GM19193 (cell line): ENCODE measurements around the gene CX3CL1.
A peak's percentile ranks its signal among the peaks of the same experiment; 100 is the strongest.

Experiments used
- POLR2A ChIP-seq: IDR thresholded peaks from 4 replicates; pipeline ENCODE4 v1.6.1; 2011; ENCODE audit not compliant: insufficient read depth, insufficient read length; ENCODE audit errors: extremely low read depth

Gene CX3CL1

DNA sequence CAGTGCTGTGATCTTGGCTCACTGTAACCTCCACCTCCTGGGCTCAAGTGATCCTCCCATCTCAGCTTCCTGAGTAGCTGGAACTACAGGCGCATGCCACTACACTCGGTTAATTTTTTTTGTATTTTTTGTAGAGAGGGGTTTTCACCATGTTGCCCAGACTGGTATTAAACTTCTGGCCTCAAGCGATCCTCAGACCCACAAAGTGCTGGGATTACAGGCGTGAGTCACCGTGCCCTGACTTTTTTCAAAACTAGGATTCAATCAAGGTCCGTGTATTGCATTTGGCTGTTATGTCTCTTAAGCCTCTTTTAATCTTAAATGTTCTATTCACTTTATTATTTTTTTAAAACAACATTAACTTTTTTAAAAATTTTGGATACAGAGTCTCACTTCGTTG is 18.0 kb upstream of the CX3CL1 start:
- TF ChIP-seq POLR2A = no peak

DNA sequence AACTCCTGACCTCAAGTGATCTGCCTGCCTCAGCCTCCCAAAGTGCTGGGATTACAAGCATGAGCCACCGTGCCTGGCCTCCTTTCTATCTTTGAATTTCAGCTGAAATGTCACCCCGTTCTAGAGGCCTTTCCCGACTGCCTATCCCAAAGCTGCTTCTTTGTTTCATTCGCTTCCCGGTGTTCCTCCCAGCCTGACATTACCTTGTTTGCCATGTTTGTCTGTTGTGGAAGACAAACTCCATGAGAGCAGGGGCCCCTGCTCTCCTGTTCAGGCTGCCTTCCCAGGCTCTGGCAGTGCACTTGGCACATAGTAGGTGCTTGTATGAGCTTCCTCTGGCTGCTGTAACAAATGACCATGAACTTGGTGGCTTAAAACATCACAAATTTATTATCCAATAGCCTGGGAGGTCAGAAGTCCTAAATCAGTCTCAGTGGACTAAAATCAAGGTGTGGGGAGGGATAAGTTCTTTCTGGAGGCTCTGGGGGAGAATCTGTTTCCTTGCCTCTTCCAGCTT is 16.3 kb upstream of the CX3CL1 start:
- no peak for TF ChIP-seq POLR2A

DNA sequence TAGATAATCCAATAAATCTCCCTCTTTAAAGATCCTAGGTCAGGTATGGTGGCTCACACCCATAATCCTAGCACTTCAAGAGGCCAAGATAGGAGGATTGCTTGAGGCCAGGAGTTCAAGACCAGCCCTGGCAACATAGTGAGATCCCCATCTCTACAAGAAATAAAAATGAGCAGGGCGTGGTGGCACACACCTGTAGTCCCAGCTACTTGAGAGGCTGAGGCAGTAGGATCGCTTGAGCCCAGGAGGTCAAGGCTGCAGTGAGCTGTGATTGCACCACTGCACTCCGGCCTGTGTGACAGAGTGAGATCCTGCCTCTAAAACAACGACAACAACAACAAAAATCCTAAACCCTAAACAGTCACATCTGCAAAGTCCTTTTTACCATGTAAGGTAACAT is 15.7 kb upstream of the CX3CL1 start:
- TF ChIP-seq POLR2A = no peak

DNA sequence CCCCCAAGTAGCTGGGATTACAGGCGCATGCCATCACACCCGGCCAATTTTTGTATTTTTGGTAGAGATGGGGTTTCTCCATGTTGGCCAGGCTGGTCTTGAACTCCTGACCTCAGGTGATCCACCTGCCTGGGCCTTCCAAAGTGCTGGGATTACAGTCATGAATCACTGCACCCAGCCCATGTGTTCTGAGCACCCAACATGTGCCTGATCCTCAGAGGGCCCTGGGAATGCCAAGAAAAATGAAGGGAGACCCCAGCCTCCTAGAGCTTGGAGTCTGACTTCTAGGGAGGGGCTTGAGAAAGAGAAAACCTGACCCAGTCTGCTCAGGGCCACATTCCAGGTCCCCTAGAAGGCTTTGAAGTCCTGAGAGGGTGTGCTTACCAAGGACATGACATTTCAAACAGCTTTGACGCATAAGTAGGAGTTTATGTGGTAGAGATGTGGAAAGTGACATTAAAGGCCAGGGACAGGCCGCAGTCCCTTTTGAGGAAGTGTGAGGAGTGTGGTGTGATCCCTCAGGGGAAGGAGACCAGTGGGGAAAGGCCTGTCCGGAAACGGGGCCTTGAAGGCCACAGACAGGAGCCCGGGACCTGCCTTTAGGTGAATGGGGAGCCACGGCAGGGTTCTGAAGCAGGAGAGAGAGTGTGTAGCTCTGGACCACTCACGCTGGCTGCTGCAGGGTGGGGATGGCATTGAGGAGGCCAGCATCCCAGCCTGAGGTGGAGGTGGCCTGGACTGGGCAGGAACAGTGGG is 14.8 kb upstream of the CX3CL1 start:
- TF ChIP-seq POLR2A = no peak

DNA sequence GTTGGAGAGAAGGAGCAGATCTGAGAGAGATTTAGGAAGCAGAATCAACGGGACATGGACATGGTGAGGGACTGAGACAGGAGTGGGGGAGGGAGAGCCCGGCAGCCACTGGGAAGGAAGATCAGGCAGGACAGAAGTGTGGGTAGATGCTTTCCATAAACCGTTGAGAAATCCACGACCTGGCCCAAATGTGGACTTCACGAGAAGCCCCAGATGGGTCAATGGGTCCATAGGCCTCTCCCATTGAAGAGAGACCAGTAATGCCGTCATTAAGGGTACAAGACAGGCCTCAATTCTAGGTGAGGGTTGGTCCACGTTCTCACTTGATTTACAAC is 14.2 kb upstream of the CX3CL1 start:
- TF ChIP-seq POLR2A = no peak

DNA sequence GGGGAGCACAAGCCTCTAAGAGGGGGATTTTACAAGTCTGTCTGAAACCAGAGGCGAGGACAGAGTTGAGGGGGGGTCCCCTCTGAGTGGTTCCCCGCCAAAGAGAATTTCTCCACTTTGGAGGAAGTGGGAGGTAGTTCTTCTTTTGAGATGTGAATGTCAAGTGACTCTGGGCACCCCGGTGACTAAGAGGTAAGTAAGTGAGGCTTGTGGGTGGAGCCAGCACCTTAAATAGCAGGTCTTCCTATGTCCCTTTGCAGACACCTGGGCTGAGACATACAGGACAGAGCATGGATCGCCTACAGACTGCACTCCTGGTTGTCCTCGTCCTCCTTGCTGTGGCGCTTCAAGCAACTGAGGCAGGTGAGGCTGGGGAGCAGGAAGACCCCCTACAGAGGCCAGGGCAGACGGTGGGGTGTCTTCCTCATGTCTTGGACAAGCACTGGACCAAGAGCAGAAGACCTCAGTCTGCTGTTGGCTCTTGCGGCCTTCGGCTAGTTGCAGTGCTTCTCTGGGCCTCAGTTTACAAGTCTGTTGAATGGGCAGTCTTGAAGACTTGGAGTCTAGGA is 13.7 kb upstream of the CX3CL1 start, which contains the start of gene CCL22:
CCL22 (plus strand) TSS at position 257 of the 569 bp plus-strand sequence; CDS start at position 291, 34 bp downstream.
- peak; percentile 84 for TF ChIP-seq POLR2A

DNA sequence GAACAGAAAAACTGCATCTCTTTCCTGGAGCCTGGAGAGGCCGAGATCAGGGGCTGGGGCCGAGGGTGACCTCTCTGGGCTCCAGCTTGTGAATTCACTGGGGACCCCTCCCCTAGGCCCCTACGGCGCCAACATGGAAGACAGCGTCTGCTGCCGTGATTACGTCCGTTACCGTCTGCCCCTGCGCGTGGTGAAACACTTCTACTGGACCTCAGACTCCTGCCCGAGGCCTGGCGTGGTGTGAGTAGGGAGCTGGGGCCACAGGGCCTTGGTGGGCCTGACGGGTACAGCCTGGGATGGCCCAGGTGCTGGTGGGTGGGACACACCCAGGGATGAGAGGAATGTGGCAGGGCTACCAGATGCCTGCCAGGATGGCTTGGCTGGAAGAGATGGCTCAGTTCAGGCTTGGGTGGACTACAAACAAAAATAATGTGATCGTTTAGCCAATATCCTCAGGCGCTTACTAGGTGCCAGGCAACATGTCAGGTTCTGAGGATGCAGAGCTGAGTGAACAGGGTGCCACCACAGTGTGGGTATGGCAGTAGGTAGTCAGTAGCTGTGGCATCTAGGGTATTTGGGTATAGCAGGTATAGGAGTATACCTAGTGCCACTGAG is 11.9 kb upstream of the CX3CL1 start:
- TF ChIP-seq POLR2A = peak; percentile 28

DNA sequence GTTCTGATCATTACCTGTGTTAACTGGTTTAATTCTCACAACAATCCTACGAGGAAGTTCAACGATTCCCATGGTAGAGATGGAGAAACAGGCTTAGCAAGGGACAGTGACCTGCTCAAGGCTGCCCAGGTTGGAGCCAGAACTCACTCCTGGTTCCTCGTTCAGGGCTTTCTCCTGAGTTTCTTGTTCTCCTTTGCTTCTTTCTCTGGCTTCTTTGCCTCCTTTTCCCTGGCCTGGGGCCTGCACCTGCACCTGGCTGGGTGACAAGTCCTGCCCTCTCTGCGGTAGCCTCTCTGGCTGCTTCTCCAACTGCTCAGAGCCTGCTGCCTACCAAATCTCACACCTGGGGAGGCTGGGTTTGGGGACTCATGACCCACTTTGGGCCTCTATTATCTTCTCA is 10.9 kb upstream of the CX3CL1 start:
- TF ChIP-seq POLR2A = no peak

DNA sequence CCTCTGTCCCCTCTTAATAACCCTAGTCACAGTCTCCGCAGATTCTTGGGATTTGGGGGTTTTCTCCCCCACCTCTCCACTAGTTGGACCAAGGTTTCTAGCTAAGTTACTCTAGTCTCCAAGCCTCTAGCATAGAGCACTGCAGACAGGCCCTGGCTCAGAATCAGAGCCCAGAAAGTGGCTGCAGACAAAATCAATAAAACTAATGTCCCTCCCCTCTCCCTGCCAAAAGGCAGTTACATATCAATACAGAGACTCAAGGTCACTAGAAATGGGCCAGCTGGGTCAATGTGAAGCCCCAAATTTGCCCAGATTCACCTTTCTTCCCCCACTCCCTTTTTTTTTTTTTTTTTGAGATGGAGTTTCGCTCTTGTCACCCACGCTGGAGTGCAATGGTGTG is 8.1 kb upstream of the CX3CL1 start:
- TF ChIP-seq POLR2A = no peak

DNA sequence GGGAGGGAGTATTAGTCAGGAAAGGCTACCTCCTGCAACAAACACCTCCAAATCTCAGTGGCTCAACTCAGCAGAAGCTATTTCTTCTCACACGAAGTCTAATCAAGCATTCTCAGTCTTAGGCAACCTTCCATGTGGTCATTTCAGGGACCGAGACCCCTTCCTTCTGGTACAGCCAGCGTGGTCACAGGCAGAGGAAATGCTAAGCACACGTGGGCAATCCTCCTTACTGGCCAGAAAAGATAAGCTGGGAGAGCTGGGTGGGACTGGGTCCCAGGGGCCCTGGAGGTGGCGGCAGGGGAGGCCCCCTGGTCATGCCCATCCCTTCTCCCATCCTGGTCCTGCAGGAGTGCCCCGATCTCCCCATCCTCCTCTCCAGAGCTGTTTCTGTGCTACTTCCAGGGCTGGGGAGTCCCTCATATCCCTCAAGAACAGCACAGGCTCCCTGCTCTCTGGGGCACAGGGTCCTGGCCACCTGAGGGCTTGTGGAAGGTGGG is 5.7 kb upstream of the CX3CL1 start:
- TF ChIP-seq POLR2A = peak; percentile 52

DNA sequence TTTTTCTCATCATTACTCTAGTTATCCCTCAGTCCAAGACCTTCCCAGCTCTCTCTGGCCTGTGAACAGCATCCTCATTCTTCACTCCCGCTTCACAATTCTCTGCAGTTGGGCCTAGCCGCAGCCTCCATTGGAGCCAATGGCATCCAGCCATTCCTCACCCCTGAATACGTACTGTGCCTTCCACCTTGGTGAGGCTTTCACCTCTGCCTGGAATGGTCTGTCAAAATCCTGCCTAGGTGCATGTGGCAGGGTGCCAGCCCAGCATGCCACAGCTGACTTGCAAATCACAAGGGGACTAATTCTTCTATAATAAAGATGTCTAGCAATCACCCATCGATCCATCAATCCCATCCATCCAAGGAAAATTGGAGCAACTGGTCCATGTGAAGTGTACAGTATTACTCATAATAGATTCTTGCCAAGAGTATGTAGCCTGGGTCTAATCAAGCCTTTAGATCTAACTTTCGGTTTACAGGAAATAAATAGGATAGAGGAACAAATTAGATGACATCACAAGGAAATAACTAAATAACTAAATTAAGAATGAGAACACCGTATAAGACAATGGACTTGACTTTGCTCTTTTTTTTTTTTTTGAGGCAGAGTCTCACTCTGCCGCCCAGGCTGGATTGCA is 5.1 kb upstream of the CX3CL1 start:
- no peak for TF ChIP-seq POLR2A

DNA sequence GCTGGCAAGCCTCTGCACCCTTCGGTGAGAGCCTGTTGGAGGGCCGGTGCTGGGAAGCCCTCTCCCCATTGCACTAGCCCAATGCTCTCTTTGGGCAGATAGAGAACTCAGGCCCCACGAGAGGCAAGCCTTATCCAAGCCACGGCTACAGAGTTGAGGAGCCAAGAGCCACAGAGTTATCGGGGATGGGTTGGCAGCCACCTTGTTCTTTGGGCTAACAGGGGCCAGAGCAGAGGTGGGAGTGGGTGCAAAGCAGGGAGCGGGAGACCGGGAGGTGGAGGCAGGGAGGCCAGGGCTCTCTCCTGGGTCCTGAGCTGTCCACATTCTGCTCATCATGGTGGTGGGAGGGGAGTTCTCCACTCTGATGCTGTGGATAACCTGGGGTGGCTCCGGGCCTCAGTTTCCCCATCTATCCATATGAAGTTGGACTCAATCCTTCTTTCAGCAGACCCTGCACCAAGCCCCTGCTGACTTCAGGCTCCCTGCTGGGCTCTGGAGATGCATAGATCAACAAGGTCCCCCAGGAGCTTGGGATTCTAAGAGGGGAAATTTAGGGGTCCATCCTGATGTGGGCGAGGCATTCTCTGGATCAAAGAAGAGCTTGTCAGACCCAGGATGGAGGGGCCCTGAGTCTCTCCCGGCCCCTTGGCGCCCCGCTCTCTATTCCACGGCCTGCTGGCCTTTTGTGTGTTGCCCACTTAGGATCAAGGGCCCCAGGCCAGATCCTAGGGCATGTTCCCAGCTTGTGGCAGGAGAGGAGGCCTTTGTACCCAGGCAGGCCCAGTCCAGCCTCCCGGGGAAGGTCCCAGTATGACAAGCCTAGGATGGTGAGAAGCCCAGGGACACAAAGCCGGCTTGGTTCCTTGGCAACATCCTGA is 557 bp upstream of the CX3CL1 start:
- TF ChIP-seq POLR2A = no peak

DNA sequence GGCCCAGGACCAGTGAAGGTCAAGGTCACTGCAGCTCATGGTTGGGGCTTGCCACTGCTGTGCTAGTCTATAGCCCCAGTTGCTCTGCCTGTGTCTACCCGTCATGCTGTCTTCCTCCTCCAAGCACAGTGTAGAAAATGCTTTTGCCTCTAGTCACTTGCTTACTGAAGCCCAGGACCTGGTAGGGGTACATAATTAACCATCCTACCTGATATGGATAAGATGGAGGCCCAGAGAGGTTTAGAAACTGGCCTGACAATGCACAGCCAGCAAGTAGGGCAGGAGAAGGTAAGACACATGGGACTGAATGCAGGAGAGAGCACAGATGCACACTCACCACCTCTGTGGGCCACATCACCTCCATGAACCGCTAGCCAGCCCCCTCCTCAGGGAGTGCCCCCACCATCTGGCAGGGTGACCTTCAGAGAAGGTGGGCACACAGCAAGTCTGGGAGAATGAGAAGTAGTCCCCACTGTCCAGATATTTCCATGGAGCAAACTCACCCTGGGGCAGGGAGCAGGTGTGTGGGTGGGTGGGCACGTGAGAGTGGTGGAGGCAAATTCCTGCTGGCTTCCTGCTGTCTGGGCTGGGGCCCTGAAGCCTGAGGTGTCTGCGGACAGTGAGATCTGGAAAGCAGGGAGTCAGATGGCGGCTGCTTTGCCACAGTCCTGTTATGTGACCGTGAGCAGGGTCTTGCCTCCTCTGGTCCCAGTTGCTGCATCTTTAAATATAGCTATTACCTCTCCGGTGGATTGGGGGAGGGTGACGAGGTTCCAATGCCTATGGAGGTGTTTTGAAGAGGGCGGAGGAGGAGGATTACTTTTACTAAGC is 1.0 kb downstream of the CX3CL1 start:
- no peak for TF ChIP-seq POLR2A
